ENCODE measurements around the gene STRIP1. TPM values are rescaled to one million over a fixed set of nuclear protein-coding genes. Genes with fewer than 3 reads are reported as not detected.
A peak's percentile ranks its signal among the peaks of the same experiment; 100 is the strongest.

STRIP1 gene
- total RNA-seq, 4 donors from 2014 or later: 25.9 to 44.4 (median 34.8) TPM

DNA sequence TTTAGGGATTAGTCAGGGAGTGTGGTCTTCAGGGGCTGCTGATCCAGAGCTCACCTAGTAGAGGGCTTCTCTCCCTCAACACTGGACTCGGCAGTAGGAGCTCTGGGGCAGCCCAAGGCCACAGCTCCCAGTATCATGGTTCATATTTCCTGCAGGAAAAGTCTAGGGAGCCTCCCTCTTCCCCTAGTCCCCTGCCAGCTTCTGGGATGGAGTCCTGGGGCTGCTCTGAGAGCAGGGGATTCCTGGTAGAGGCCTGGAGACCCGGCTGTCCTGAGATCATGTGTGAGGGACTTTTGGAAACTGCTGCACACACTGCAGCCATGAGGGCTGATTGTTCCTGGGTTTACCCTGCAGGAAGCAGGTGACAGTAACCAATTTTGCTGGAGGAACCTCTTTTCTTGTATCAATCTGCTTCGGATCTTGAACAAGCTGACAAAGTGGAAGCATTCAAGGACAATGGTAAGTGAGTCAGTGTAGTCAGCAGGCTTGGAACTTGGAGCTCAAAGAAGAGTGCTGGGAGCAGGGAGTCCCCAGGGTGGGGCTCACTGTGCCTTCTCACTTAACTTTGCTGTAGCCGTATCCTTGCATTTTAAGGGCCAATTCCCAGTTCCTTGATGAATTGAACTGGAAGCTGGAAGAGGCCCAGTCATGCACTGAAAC is 16.3 kb downstream of the STRIP1 start:
- no peak for DNase-seq
- H3K4me1 ChIP-seq: peaks cover 0 to 27% (median 16%) of the 10 kb centered on the region in 3 donors
- H3K27me3 ChIP-seq: no peaks in the 10 kb centered on the region
- H3K9me3 ChIP-seq: no peaks in the 10 kb centered on the region
- 78 to 90% methylated on average over 2 to 3 of the region's 4 CpGs for WGBS, 2 donors
- H3K36me3 ChIP-seq: peaks cover 34 to 100% (median 76%) of the 10 kb centered on the region in 3 donors
- H3K4me3 ChIP-seq: no peak overlapping the region
- intact Hi-C loops (cut with DNase I): loop anchor here (5.0 kb wide), 1 partner anchor 57 kb away; no protein-coding TSS in a partner anchor
- peak overlapping the region in 1 of 4 donors; percentile 14 for H3K27ac ChIP-seq
- no peak for TF ChIP-seq POLR2A (IDR thresholded peaks at IDR 0.05)
- TF ChIP-seq, protein P1, sequence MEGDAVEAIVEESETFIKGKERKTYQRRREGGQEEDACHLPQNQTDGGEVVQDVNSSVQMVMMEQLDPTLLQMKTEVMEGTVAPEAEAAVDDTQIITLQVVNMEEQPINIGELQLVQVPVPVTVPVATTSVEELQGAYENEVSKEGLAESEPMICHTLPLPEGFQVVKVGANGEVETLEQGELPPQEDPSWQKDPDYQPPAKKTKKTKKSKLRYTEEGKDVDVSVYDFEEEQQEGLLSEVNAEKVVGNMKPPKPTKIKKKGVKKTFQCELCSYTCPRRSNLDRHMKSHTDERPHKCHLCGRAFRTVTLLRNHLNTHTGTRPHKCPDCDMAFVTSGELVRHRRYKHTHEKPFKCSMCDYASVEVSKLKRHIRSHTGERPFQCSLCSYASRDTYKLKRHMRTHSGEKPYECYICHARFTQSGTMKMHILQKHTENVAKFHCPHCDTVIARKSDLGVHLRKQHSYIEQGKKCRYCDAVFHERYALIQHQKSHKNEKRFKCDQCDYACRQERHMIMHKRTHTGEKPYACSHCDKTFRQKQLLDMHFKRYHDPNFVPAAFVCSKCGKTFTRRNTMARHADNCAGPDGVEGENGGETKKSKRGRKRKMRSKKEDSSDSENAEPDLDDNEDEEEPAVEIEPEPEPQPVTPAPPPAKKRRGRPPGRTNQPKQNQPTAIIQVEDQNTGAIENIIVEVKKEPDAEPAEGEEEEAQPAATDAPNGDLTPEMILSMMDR (IDR thresholded peaks at IDR 0.05): no peak

DNA sequence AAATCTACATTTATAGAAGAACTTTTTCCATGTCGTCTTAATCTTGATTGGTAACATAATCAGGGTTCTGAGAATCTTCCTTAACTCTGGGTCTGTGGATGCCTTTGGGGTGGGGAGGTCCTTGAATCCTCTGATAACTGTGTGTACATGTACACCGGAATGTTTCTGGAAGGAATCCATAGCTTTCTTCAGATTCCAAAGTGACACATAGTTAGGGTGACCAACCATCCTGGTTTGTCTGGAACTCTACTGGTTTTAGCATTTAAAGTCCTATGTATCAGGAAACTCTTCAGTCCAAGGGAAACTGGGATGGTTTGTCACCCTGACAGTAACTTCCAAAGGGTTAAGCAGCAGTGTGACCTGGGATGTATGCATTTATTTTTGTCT is 16.8 kb downstream of the STRIP1 start:
- 64 to 66% methylated on average over 2 of the region's 2 CpGs for WGBS, 2 donors
- TF ChIP-seq POLR2A (IDR thresholded peaks at IDR 0.05): no peak
- TF ChIP-seq, protein P1 (IDR thresholded peaks at IDR 0.05): no peak
- intact Hi-C loops (cut with DNase I): loop anchor here (5.0 kb wide), 1 partner anchor 56 kb away; no protein-coding TSS in a partner anchor
- Histone ChIP-seq H3K4me1 (peaks cover 2 to 33% (median 22%) of the 10 kb centered on the region in 3 donors), H3K9me3 (no peaks in the 10 kb centered on the region), H3K36me3 (peaks cover 31 to 100% (median 75%) of the 10 kb centered on the region in 3 donors), H3K27ac (no peak overlapping the region), H3K27me3 (no peaks in the 10 kb centered on the region), H3K4me3 (no peak overlapping the region)
- DNase-seq: no peak

DNA sequence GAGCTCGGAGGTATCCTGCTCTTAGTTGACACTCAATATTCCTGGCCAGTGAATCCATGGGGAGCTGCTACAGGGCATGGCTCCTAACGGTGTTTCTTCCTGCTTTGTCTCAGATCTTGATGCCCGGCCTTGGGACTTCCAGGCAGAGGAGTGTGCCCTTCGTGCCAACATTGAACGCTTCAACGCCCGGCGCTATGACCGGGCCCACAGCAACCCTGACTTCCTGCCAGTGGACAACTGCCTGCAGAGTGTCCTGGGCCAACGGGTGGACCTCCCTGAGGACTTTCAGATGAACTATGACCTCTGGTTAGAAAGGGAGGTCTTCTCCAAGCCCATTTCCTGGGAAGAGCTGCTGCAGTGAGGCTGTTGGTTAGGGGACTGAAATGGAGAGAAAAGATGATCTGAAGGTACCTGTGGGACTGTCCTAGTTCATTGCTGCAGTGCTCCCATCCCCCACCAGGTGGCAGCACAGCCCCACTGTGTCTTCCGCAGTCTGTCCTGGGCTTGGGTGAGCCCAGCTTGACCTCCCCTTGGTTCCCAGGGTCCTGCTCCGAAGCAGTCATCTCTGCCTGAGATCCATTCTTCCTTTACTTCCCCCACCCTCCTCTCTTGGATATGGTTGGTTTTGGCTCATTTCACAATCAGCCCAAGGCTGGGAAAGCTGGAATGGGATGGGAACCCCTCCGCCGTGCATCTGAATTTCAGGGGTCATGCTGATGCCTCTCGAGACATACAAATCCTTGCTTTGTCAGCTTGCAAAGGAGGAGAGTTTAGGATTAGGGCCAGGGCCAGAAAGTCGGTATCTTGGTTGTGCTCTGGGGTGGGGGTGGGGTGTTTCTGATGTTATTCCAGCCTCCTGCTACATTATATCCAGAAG is 19.4 kb downstream of the STRIP1 start:
- WGBS, 2 donors: 54 to 59% methylated on average over 5 to 16 of the region's 16 CpGs

GRCh38 chr1:110055493-110056284 is 21.3 kb downstream of the STRIP1 start:
- Histone ChIP-seq H3K4me1 (peaks cover 7 to 34% (median 19%) of the 10 kb centered on the region in 3 donors), H3K9me3 (no peaks in the 10 kb centered on the region), H3K36me3 (peaks cover 18 to 100% (median 56%) of the 10 kb centered on the region in 3 donors), H3K27me3 (no peaks in the 10 kb centered on the region), H3K27ac (peak overlapping the region in 1 of 4 donors; percentile 52), H3K4me3 (no peak overlapping the region)
- WGBS, 2 donors: 47 to 52% methylated on average over 4 to 5 of the region's 5 CpGs
- no peak for DNase-seq
- intact Hi-C loops (cut with DNase I): no loop called here
- TF ChIP-seq, protein P1 (IDR thresholded peaks at IDR 0.05): no peak
- TF ChIP-seq POLR2A (IDR thresholded peaks at IDR 0.05): no peak

More for the DNA sequence above, 19.4 kb downstream of the STRIP1 start:
- no peak for TF ChIP-seq POLR2A (IDR thresholded peaks at IDR 0.05)
- TF ChIP-seq, protein P1 (IDR thresholded peaks at IDR 0.05): peak; percentile 75 to 95 (median 84)
- H3K27me3 ChIP-seq: no peaks in the 10 kb centered on the region
- H3K36me3 ChIP-seq: peaks cover 20 to 100% (median 58%) of the 10 kb centered on the region in 3 donors
- no peaks in the 10 kb centered on the region for H3K9me3 ChIP-seq
- DNase-seq: no peak
- peaks cover 7 to 53% (median 33%) of the 10 kb centered on the region in 3 donors for H3K4me1 ChIP-seq
- no peak overlapping the region for H3K4me3 ChIP-seq
- intact Hi-C loops (cut with DNase I): loop anchor here (5.0 kb wide), 1 partner anchor 54 kb away; no protein-coding TSS in a partner anchor
- no peak overlapping the region for H3K27ac ChIP-seq
